ENCODE data around the gene SACM1L. TPM values are rescaled to one million over a fixed set of nuclear protein-coding genes. Genes with fewer than 3 reads are reported as not detected.

SACM1L gene
- total RNA-seq, 1 donor from 2014 or later = 44.1 TPM

DNA sequence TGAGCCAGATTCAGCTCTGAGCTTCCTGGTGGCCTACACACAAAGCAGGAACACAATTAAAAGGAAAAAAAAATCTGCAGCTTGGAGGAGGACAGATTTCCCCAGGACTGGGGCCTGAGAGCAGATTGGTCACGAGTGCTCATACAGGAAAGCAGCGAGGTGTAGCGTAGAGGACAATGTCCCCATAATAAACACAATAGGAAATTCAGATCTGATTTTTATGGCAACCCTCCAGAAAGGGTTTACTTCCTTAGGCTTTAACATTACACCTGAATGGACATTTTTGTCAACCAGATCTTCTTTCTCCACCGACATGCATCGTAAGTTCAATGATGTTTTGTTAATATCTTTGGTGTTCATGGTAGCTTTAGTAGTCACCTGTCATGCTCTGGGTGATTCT lies 83.9 kb downstream of the SACM1L start:
- H3K27me3 Mint-ChIP-seq (ENCODE audit: low read depth) = peaks cover 36% of the 10 kb centered on the region
- no peak for TF ChIP-seq CTCF (conservative IDR thresholded peaks at IDR 0.05)
- no peak overlapping the region for H3K4me3 Mint-ChIP-seq
- H3K4me1 Mint-ChIP-seq = no peaks in the 10 kb centered on the region
- no peaks in the 10 kb centered on the region for H3K9me3 Mint-ChIP-seq
- no peaks in the 10 kb centered on the region for H3K36me3 Mint-ChIP-seq (ENCODE audit: low read depth)
- DNase-seq (ENCODE audit: low read depth, low spot score) = no peak
- H3K27ac Mint-ChIP-seq (ENCODE audit: unreplicated experiment) = no peak overlapping the region

GRCh38 chr3:45773714-45774449 lies 84.7 kb downstream of the SACM1L start:
- Mint-ChIP-seq H3K9me3 (no peaks in the 10 kb centered on the region), H3K27me3 (ENCODE audit: low read depth) (peaks cover 29% of the 10 kb centered on the region), H3K36me3 (ENCODE audit: low read depth) (no peaks in the 10 kb centered on the region), H3K4me1 (no peaks in the 10 kb centered on the region), H3K27ac (ENCODE audit: unreplicated experiment) (no peak overlapping the region), H3K4me3 (no peak overlapping the region)
- no peak for TF ChIP-seq CTCF (conservative IDR thresholded peaks at IDR 0.05)
- no peak for DNase-seq (ENCODE audit: low read depth, low spot score)

DNA sequence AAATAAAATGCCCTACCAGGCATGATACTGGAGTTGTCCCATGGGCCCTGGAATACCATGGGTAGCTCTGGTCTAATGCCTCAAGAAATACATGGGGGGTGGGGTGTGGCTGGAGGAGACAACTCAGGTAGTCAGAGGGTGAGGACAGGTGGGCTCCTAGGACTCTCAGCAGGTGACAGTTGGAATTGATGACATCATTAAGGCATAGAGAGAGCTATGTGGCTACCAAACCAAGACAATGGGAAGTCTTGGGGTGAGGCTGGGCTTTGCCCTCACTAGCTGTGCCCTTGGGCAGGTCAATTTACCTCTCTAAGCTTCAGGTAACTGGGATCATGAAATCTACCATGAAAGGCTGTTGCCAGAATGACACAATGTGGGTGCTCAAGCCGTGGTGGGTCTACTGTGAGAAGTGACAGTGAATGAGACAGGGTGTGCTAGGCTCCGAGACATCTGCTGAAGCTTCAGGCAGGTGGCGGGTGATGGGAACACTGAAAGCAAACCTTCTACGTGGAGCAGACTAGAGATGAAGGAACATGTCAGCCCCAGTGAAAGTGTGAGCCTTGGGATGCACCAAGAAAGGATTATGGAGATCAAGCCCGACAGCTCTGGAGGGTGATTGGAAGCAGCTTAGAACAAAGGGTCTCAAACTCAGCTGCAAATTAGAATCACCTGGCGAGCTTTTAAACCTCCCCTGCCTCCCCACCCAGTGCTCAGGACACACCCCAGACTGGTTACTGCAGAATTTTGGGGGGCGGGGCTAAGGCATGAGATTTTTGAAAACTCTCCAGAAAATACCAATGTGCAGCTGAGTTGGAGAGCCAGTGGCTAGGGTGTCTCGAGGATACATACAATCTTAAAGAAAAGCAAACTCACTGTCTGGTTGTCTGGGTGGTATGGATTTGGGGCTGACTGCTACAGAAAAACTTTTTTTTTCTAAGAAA lies 85.7 kb downstream of the SACM1L start:
- H3K36me3 Mint-ChIP-seq (ENCODE audit: low read depth) = no peaks in the 10 kb centered on the region
- TF ChIP-seq CTCF (conservative IDR thresholded peaks at IDR 0.05) = no peak
- DNase-seq (ENCODE audit: low read depth, low spot score) = no peak
- peaks cover 19% of the 10 kb centered on the region for H3K27me3 Mint-ChIP-seq (ENCODE audit: low read depth)
- no peaks in the 10 kb centered on the region for H3K4me1 Mint-ChIP-seq
- no peak overlapping the region for H3K4me3 Mint-ChIP-seq
- no peaks in the 10 kb centered on the region for H3K9me3 Mint-ChIP-seq
- peak overlapping the region; percentile 68 for H3K27ac Mint-ChIP-seq (ENCODE audit: unreplicated experiment)

DNA sequence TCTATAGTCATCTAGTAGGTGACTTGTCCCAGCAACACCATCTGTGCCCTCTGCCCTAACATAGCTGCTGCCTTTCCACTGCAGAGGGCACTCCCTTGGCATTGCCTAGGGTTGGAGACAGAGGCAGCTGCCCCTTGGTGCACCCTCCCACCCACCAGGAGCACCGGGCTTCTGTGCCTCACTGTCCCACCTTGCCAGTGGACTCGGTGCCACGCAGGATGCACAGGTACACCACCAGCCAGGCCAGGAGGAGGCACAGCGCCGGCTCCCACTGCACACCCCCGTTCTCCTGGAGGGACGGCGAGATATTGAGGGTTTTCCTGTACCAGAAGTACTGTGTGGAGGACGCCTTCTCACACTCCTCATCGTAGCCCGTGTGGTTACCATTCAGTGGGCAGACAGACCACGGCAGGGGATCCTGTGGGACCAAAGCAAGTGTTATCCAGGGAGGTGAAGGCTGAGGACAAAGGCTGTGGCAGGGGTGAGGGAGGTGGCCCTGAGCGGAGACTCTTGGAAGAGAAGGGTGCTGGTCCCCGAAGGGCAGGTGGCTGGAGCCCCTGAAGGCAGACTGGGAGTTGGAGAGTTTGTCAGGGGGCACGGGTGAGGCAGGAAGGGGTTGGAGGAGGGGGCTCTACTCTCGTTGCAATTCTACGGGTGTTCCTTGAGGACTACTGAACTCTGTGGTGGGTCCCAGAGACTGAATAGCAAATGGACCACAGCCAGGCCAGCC lies 86.5 kb downstream of the SACM1L start:
- Mint-ChIP-seq H3K4me3 (no peak overlapping the region), H3K27me3 (ENCODE audit: low read depth) (peaks cover 12% of the 10 kb centered on the region), H3K4me1 (no peaks in the 10 kb centered on the region), H3K9me3 (no peaks in the 10 kb centered on the region), H3K36me3 (ENCODE audit: low read depth) (no peaks in the 10 kb centered on the region), H3K27ac (ENCODE audit: unreplicated experiment) (peak overlapping the region; percentile 43)
- TF ChIP-seq CTCF (conservative IDR thresholded peaks at IDR 0.05) = no peak
- no peak for DNase-seq (ENCODE audit: low read depth, low spot score)

- no peaks in the 10 kb centered on the region for H3K4me1 Mint-ChIP-seq
- H3K4me3 Mint-ChIP-seq = no peak overlapping the region
- DNase-seq (ENCODE audit: low read depth, low spot score) = no peak
- peaks cover 12% of the 10 kb centered on the region for H3K27me3 Mint-ChIP-seq (ENCODE audit: low read depth)
- H3K36me3 Mint-ChIP-seq (ENCODE audit: low read depth) = no peaks in the 10 kb centered on the region
- TF ChIP-seq CTCF (conservative IDR thresholded peaks at IDR 0.05) = no peak
- H3K9me3 Mint-ChIP-seq = no peaks in the 10 kb centered on the region
- H3K27ac Mint-ChIP-seq (ENCODE audit: unreplicated experiment) = no peak overlapping the region
Measured at GRCh38 chr3:45776301-45776595, 87.1 kb downstream of the SACM1L start.
